A549 (cell line): Measurements from ENCODE around the gene PCDHGA9. TPM values are rescaled to one million over a fixed set of nuclear protein-coding genes. Genes with fewer than 3 reads are reported as not detected.

Source experiments
- ATAC-seq, 2 experiments: fragments of 200-7000 bp in 1 of 2; fragments of >200 bp in 1 of 2; cut with Nextera tagmentation in 1 of 2; cut with Tn5 transposase in 1 of 2; 3 replicates each; pipeline versions ENCODE4 v1.8.0 to v1.9.1; 2018 to 2020; ENCODE audit warnings: mild to moderate bottlenecking in 1 of 2, moderate library complexity in 1 of 2
- CTCF ChIA-PET: fragments of 300-600 bp; sonication (Branson Sonifier 250); formaldehyde crosslinking; extraction: SDS; loops from one replicate; lab custom pipeline; 2021; ENCODE audit warnings: antibody characterized with exemption, inconsistent platforms; lab: Yijun Ruan, JAX
- POLR2A ChIA-PET: fragments of 350-600 bp; formaldehyde crosslinking; extraction: SDS; loops from one replicate; lab custom pipeline; 2021; ENCODE audit warnings: antibody characterized with exemption, inconsistent platforms; lab: Yijun Ruan, JAX
- DNase-seq, 2 experiments: peaks; one replicate each; pipeline versions ENCODE4 v3.0.0 to v3.0.0-alpha.2; 2011 to 2016; ENCODE audit warnings: low read depth in 1 of 2, low spot score in 1 of 2
- FAIRE-seq: peaks from 2 replicates; lab custom pipeline; 2011; peaks lifted over from hg19 to GRCh38; lab: Jason Lieb, UNC
- H3K27ac ChIP-seq, 2 experiments: fragments of >200 bp; sonication (Bioruptor Twin); formaldehyde crosslinking; 3 replicates each; pipeline ENCODE4 v1.5.1; 2016 to 2017
- H3K4me1 ChIP-seq: fragments of >200 bp; sonication (Bioruptor Twin); formaldehyde crosslinking; 3 replicates; pipeline ENCODE4 v1.6.1; 2016
- H3K4me2 ChIP-seq: fragments of >200 bp; sonication (Bioruptor Twin); formaldehyde crosslinking; 3 replicates; pipeline ENCODE4 v1.6.1; 2016
- H3K4me3 ChIP-seq: fragments of >200 bp; sonication (Bioruptor Twin); formaldehyde crosslinking; 3 replicates; pipeline ENCODE4 v1.5.1; 2016
- H3K9me3 ChIP-seq: fragments of >200 bp; sonication (Bioruptor Twin); formaldehyde crosslinking; 3 replicates; pipeline ENCODE4 v1.6.1; 2016
- CBX8 ChIP-seq: fragments of 200-600 bp; sonication (generic); IDR thresholded peaks from 2 replicates; pipeline ENCODE4 v1.6.1; 2016
- CEBPB ChIP-seq, 2 experiments: fragments of >200 bp in 1 of 2; sonication (Bioruptor Twin) in 1 of 2; formaldehyde crosslinking in 1 of 2; IDR thresholded peaks; 2 replicates each; pipeline ENCODE4 v1.6.1; 2012 to 2016
- CHD2 ChIP-seq: fragments of 150-350 bp; IDR thresholded peaks from 2 replicates; pipeline ENCODE4 v1.6.1; 2014; ENCODE audit warnings: low read length; ENCODE audit not compliant: partially characterized antibody
- CHD4 ChIP-seq: fragments of 200-600 bp; sonication (generic); IDR thresholded peaks from 2 replicates; pipeline ENCODE4 v1.6.1; 2016; ENCODE audit warnings: antibody characterized with exemption, mild to moderate bottlenecking, borderline replicate concordance
- E2F6 ChIP-seq: IDR thresholded peaks from 2 replicates; pipeline ENCODE4 v1.6.1; 2012; ENCODE audit warnings: low read depth, borderline replicate concordance
- EHF ChIP-seq: fragments of 250-450 bp; sonication (Bioruptor Pico); IDR thresholded peaks from 2 replicates; pipeline ENCODE4 v1.5.0; 2020; ENCODE audit warnings: mild to moderate bottlenecking
- HEYL ChIP-seq: fragments of 250-450 bp; sonication (Bioruptor Pico); IDR thresholded peaks from 2 replicates; pipeline ENCODE4 v1.8.0; 2021; ENCODE audit warnings: mild to moderate bottlenecking, moderate library complexity
- JUNB ChIP-seq: fragments of >200 bp; sonication (Bioruptor Twin); formaldehyde crosslinking; IDR thresholded peaks from 2 replicates; pipeline ENCODE4 v1.6.1; 2016
- KDM1A ChIP-seq: fragments of 200-600 bp; sonication (generic); IDR thresholded peaks from 2 replicates; pipeline ENCODE4 v1.6.1; 2016; ENCODE audit warnings: low read depth, mild to moderate bottlenecking
- MAZ ChIP-seq: fragments of 150-350 bp; IDR thresholded peaks from 2 replicates; pipeline ENCODE4 v1.6.1; 2014; ENCODE audit warnings: antibody characterized with exemption, low read depth, low read length, borderline replicate concordance
- MYC ChIP-seq: IDR thresholded peaks from 2 replicates; pipeline ENCODE4 v1.6.1; 2012; ENCODE audit warnings: mild to moderate bottlenecking, inconsistent platforms, low read length, improper control_type of control experiment, borderline replicate concordance
- NFE2L2 ChIP-seq: fragments of 150-350 bp; conservative IDR thresholded peaks from 2 replicates; pipeline ENCODE4 v1.6.1; 2014; ENCODE audit warnings: low read length
- NPAS2 ChIP-seq: fragments of 250-450 bp; sonication (Bioruptor Pico); IDR thresholded peaks from 2 replicates; pipeline ENCODE4 v1.8.0; 2022; ENCODE audit warnings: mild to moderate bottlenecking, moderate library complexity, borderline replicate concordance
- PHF8 ChIP-seq: fragments of 200-600 bp; sonication (generic); IDR thresholded peaks from 2 replicates; pipeline ENCODE4 v1.6.1; 2016; ENCODE audit warnings: low read depth, mild to moderate bottlenecking, antibody characterized with exemption, moderate library complexity, borderline replicate concordance
- POLR2A ChIP-seq: IDR thresholded peaks from 2 replicates; pipeline ENCODE4 v1.6.1; 2012; ENCODE audit warnings: mild to moderate bottlenecking, low read length
- RAD21 ChIP-seq, 2 experiments: fragments of >200 bp in 1 of 2; sonication (Bioruptor Twin) in 1 of 2; formaldehyde crosslinking in 1 of 2; IDR thresholded peaks in 1 of 2; conservative IDR thresholded peaks in 1 of 2; 2 replicates in 1 of 2; 3 replicates in 1 of 2; pipeline ENCODE4 v1.6.1; 2012 to 2018; ENCODE audit warnings: inconsistent platforms in 1 of 2
- RCOR1 ChIP-seq: fragments of 150-350 bp; IDR thresholded peaks from 2 replicates; pipeline ENCODE4 v1.6.1; 2014; ENCODE audit warnings: antibody characterized with exemption, low read length, low read depth
- REST ChIP-seq: fragments of 200-600 bp; sonication (generic); IDR thresholded peaks from 2 replicates; pipeline ENCODE4 v1.6.1; 2016; ENCODE audit warnings: antibody characterized with exemption, mild to moderate bottlenecking, moderate library complexity
- RNF2 ChIP-seq: fragments of 200-600 bp; sonication (generic); IDR thresholded peaks from 2 replicates; pipeline ENCODE4 v1.6.1; 2016; ENCODE audit warnings: low read depth, mild to moderate bottlenecking, antibody characterized with exemption, moderate library complexity, borderline replicate concordance
- ZSCAN20 ChIP-seq: fragments of 250-450 bp; sonication (Bioruptor Pico); IDR thresholded peaks from 2 replicates; pipeline ENCODE4 v1.8.0; 2022; ENCODE audit warnings: mild to moderate bottlenecking, moderate library complexity
- WGBS: methylation state at CpG from one replicate; pipeline ENCODE4 v1.1.6; 2017; ENCODE audit errors: missing lambda C conversion rate; 5-methylcytosine and 5-hydroxymethylcytosine counted together
- polyA plus RNA-seq, 4 experiments: library from polyadenylated mRNA; depleted of rRNA in 3 of 4; stranded (reverse); fragments of >200 nt; fragmentation: RNase III in 1 of 4; extraction: RNeasy Plus Mini Kit Qiagen cat#74134 plus additional on column Dnase treatment in 1 of 4; gene quantifications; 2 replicates in 3 of 4; 3 replicates in 1 of 4; pipeline ENCODE4 v1.2.3, GENCODE V29; 2011 to 2017
- TF ChIP-seq, protein P1 (sequence below): fragments of 150-350 bp; IDR thresholded peaks from 2 replicates; pipeline ENCODE4 v1.6.1; 2014; ENCODE audit warnings: low read depth, mild to moderate bottlenecking, low read length
- TF ChIP-seq, protein P2 (sequence below): IDR thresholded peaks from 2 replicates; pipeline ENCODE4 v1.6.1; 2012
- TF ChIP-seq, protein P3 (sequence below): fragments of >200 bp; sonication (Bioruptor Twin); formaldehyde crosslinking; IDR thresholded peaks from 3 replicates; pipeline ENCODE4 v1.5.1; 2016

Gene PCDHGA9
- polyA plus RNA-seq, 2 of the 4 experiments (the other 2 are of a cell fraction): 0.03 to 0.22 TPM

DNA sequence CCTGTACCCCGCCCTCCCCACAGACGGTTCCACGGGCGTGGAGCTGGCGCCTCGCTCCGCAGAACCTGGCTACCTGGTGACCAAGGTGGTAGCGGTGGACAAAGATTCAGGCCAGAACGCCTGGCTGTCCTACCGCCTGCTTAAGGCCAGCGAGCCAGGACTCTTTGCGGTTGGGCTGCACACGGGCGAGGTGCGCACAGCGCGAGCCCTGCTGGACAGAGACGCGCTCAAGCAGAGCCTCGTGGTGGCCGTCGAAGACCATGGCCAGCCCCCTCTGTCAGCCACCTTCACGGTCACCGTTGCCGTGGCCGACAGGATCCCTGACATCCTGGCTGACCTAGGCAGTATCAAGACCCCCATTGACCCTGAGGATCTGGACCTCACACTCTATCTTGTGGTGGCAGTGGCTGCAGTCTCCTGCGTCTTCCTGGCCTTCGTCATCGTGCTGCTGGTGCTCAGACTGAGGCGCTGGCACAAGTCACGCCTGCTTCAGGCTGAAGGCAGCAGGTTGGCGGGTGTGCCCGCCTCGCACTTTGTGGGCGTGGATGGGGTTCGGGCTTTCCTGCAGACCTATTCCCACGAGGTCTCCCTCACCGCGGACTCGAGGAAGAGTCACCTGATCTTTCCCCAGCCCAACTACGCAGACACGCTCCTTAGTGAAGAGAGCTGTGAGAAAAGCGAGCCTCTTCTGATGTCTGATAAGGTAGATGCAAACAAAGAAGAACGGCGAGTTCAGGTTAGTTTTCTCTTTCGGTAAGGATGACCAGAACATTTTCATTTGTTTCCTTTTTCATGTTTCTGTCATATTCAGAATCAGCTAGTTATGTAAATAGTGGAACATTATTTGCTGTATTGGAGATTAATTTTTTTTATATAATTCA lies 36.3 kb upstream of the PCDHGA9 start:
- CTCF ChIA-PET: interaction anchor here (1.7 to 2.9 kb wide), 2 partner anchors 192 to 201 kb away, joined by 4 to 10 read pairs; no protein-coding TSS in a partner anchor
- POLR2A ChIA-PET: no interaction called here
- no peak for FAIRE-seq
- H3K27ac ChIP-seq: no peak overlapping the region
- H3K4me2 ChIP-seq: no peak overlapping the region
- H3K4me3 ChIP-seq: no peak overlapping the region
- peaks cover 47% of the 10 kb centered on the region for H3K9me3 ChIP-seq
- TF ChIP-seq, protein P1, sequence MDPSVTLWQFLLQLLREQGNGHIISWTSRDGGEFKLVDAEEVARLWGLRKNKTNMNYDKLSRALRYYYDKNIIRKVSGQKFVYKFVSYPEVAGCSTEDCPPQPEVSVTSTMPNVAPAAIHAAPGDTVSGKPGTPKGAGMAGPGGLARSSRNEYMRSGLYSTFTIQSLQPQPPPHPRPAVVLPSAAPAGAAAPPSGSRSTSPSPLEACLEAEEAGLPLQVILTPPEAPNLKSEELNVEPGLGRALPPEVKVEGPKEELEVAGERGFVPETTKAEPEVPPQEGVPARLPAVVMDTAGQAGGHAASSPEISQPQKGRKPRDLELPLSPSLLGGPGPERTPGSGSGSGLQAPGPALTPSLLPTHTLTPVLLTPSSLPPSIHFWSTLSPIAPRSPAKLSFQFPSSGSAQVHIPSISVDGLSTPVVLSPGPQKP: no peak
- TF ChIP-seq EHF (CRISPR knock-in tag): no peak
- TF ChIP-seq NFE2L2: no peak
- TF ChIP-seq PHF8: no peak
- TF ChIP-seq CHD4: no peak
- no peak for TF ChIP-seq CEBPB (IDR thresholded peaks at IDR 0.05)
- TF ChIP-seq E2F6: no peak
- no peak for TF ChIP-seq REST
- TF ChIP-seq MYC: no peak
- TF ChIP-seq CHD2: no peak
- no peak for TF ChIP-seq ZSCAN20
- TF ChIP-seq RAD21 (conservative IDR thresholded peaks at IDR 0.05 in 1 of 2, IDR thresholded peaks at IDR 0.05 in 1 of 2): no peak
- no peak for TF ChIP-seq JUNB
- no peak for TF ChIP-seq MAZ
- TF ChIP-seq POLR2A: no peak
- no peak for TF ChIP-seq CBX8
- TF ChIP-seq, all 56 proteins: peak for 0
- H3K4me1 ChIP-seq: no peaks in the 10 kb centered on the region
- no peak for DNase-seq
- WGBS: 66% methylated on average over 10 of the region's 46 CpGs
- ATAC-seq: no peak

GRCh38 chr5:141369994-141370848 lies 32.4 kb upstream of the PCDHGA9 start, which contains the start of gene PCDHGB3:
PCDHGB3 (plus strand) TSS chr5:141370242; CDS start chr5:141370395, 153 bp downstream.
- FAIRE-seq: no peak
- peak within 1 kb of the TSS; percentile 2 to 54; a peak in 2 of 6 replicates for H3K27ac ChIP-seq
- peaks cover 55% of the 10 kb centered on the region for H3K9me3 ChIP-seq
- no peaks in the 10 kb centered on the region for H3K4me1 ChIP-seq
- peak within 1 kb of the TSS; percentile 60 for H3K4me2 ChIP-seq
- POLR2A ChIA-PET: interaction anchor here (0.6 to 1.7 kb wide), 5 partner anchors 13 to 606 kb away, joined by 3 to 8 read pairs (median 4); partner anchors contain the start of genes PCDHGA7 and TAF7
- WGBS: 49% methylated on average over 32 of the region's 32 CpGs
- ATAC-seq: peak; percentile 90 to 96
- H3K4me3 ChIP-seq: peak within 1 kb of the TSS; percentile 29
- peak in 1 of 2 experiments; percentile 55 for DNase-seq
- CTCF ChIA-PET: interaction anchor here (0.5 to 3.5 kb wide), 27 partner anchors 10 to 587 kb away, joined by 3 to 21 read pairs (median 4); partner anchors contain the start of genes PCDHGA7, PCDHGA8, PCDHGB1 and PCDHGB4
- no peak for TF ChIP-seq KDM1A
- TF ChIP-seq, protein P2, sequence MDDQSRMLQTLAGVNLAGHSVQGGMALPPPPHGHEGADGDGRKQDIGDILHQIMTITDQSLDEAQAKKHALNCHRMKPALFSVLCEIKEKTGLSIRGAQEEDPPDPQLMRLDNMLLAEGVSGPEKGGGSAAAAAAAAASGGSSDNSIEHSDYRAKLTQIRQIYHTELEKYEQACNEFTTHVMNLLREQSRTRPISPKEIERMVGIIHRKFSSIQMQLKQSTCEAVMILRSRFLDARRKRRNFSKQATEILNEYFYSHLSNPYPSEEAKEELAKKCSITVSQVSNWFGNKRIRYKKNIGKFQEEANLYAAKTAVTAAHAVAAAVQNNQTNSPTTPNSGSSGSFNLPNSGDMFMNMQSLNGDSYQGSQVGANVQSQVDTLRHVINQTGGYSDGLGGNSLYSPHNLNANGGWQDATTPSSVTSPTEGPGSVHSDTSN: no peak
- no peak for TF ChIP-seq HEYL (CRISPR knock-in tag)
- peak; percentile 50 to 52 for TF ChIP-seq RAD21 (conservative IDR thresholded peaks at IDR 0.05 in 1 of 2, IDR thresholded peaks at IDR 0.05 in 1 of 2)
- TF ChIP-seq NPAS2 (CRISPR knock-in tag): no peak
- TF ChIP-seq, protein P1: no peak
- no peak for TF ChIP-seq RCOR1
- no peak for TF ChIP-seq RNF2
- no peak for TF ChIP-seq CHD2
- TF ChIP-seq, protein P3, sequence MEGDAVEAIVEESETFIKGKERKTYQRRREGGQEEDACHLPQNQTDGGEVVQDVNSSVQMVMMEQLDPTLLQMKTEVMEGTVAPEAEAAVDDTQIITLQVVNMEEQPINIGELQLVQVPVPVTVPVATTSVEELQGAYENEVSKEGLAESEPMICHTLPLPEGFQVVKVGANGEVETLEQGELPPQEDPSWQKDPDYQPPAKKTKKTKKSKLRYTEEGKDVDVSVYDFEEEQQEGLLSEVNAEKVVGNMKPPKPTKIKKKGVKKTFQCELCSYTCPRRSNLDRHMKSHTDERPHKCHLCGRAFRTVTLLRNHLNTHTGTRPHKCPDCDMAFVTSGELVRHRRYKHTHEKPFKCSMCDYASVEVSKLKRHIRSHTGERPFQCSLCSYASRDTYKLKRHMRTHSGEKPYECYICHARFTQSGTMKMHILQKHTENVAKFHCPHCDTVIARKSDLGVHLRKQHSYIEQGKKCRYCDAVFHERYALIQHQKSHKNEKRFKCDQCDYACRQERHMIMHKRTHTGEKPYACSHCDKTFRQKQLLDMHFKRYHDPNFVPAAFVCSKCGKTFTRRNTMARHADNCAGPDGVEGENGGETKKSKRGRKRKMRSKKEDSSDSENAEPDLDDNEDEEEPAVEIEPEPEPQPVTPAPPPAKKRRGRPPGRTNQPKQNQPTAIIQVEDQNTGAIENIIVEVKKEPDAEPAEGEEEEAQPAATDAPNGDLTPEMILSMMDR: peak; percentile 28; the same call in 2 of the 3 replicates
- TF ChIP-seq PHF8: no peak
